Brain microvascular endothelial cell (primary cell): Measurements from ENCODE around the gene DIPK1A.

ENCODE experiments used
- DNase-seq: peaks from one replicate; pipeline ENCODE4 v3.0.0-alpha.2; 2020
- H3K27ac ChIP-seq: fragments of 250-450 bp; sonication (Bioruptor Pico); 2 replicates; pipeline ENCODE4 v1.5.1; 2020; ENCODE audit warnings: mild to moderate bottlenecking, moderate library complexity
- H3K27me3 ChIP-seq: fragments of 250-450 bp; sonication (Bioruptor Pico); replicated peaks from 2 replicates; pipeline ENCODE4 v1.5.1; 2020; ENCODE audit warnings: mild to moderate bottlenecking
- H3K36me3 ChIP-seq: fragments of 250-450 bp; sonication (Bioruptor Pico); replicated peaks from 2 replicates; pipeline ENCODE4 v1.5.1; 2020; ENCODE audit warnings: mild to moderate bottlenecking
- H3K4me3 ChIP-seq: 2 replicates; pipeline ENCODE4 v1.5.1; 2011; ENCODE audit warnings: low read depth, mild to moderate bottlenecking, control low read depth, low read length, moderate library complexity
- CTCF ChIP-seq: IDR thresholded peaks from 2 replicates; pipeline ENCODE4 v1.5.1; 2011; ENCODE audit warnings: low read depth, mild to moderate bottlenecking, moderate library complexity, low read length, control low read depth, inconsistent platforms; ENCODE audit errors: missing control alignments
- in situ Hi-C: cut with HindIII; loops from 2 replicates; pipeline ENCODE4 v1.10.0; 2017; ENCODE audit warnings: low sequenced_read_pairs, low pct_ligation_motif_present

Gene DIPK1A

DNA sequence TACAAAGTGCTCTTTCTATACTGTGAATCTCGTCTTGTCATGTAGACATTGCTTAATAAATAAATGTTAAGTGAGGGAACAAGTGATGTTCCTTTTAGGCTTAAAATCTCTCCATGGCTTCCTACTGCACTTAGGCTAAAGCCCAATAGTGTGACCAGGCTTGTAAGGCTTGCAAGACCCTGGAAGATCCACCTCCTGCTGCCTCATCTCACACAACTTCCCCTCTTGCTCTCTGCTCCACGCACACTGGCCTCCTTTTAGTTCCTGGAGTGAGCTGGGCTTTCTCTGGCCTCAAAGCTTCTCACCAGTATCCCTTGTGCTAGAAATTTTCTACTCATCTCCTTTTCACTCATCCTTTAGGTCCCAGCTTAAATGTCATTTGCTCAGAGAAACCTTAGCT is 41.5 kb upstream of the DIPK1A start:
- in situ Hi-C loops: no loop called here
- Histone ChIP-seq H3K4me3 (no peak overlapping the region), H3K27me3 (peaks cover 4% of the 10 kb centered on the region), H3K27ac (no peak overlapping the region), H3K36me3 (no peaks in the 10 kb centered on the region)
- TF ChIP-seq CTCF: no peak
- DNase-seq: no peak

- TF ChIP-seq CTCF: no peak
- Histone ChIP-seq H3K36me3 (no peaks in the 10 kb centered on the region), H3K27ac (no peak overlapping the region), H3K27me3 (peaks cover 4% of the 10 kb centered on the region), H3K4me3 (no peak overlapping the region)
- in situ Hi-C loops: no loop called here
- no peak for DNase-seq
Observed at GRCh38 chr1:93001893-93002292, 40.6 kb upstream of the DIPK1A start.

- no peak for TF ChIP-seq CTCF
- Histone ChIP-seq H3K4me3 (no peak overlapping the region), H3K36me3 (no peaks in the 10 kb centered on the region), H3K27ac (no peak overlapping the region), H3K27me3 (peaks cover 4% of the 10 kb centered on the region)
- DNase-seq: no peak
- in situ Hi-C loops: no loop called here
Observed at GRCh38 chr1:93000751-93001175, 39.5 kb upstream of the DIPK1A start.

GRCh38 chr1:93000291-93000690 is 39.0 kb upstream of the DIPK1A start:
- in situ Hi-C loops: no loop called here
- Histone ChIP-seq H3K4me3 (no peak overlapping the region), H3K27ac (no peak overlapping the region), H3K36me3 (no peaks in the 10 kb centered on the region), H3K27me3 (peaks cover 4% of the 10 kb centered on the region)
- TF ChIP-seq CTCF: no peak
- no peak for DNase-seq

DNA sequence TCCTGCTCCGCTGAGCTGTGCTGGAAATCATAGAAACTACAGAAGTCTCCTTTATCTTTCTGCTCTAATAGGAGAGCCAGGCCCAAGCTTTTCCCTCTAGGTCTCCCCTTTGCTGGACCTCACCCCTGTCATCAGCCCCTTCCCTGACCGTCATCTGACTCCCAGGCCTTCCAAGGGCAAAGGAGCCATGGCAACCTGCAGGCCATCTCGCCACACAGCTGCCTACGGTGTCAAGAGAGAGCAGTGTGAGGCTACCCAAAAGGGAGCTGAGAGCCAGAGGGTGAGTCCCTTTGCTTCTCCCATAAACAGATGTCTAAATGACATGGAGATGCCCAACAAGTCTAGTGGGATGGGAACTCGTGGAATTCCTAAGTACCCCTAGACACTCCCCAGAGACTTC is 37.6 kb upstream of the DIPK1A start:
- in situ Hi-C loops: no loop called here
- Histone ChIP-seq H3K36me3 (no peaks in the 10 kb centered on the region), H3K4me3 (no peak overlapping the region), H3K27ac (no peak overlapping the region), H3K27me3 (no peaks in the 10 kb centered on the region)
- DNase-seq: no peak
- TF ChIP-seq CTCF: no peak
